Measurements from ENCODE around the gene TCEANC2.

GRCh38 chr1:54095546-54096226, 42.3 kb downstream of the TCEANC2 start:
- TF ChIP-seq EP300 (IDR thresholded peaks at IDR 0.05) (no peak), CTCF (IDR thresholded peaks at IDR 0.05) (no peak)
